ENCODE measurements around the gene HRH2.
"Not testable (repeated sequence)": the region's sequence is repeated elsewhere in the genome, so short reads cannot be mapped to it uniquely, and the experiment has no call there.

Gene HRH2

DNA sequence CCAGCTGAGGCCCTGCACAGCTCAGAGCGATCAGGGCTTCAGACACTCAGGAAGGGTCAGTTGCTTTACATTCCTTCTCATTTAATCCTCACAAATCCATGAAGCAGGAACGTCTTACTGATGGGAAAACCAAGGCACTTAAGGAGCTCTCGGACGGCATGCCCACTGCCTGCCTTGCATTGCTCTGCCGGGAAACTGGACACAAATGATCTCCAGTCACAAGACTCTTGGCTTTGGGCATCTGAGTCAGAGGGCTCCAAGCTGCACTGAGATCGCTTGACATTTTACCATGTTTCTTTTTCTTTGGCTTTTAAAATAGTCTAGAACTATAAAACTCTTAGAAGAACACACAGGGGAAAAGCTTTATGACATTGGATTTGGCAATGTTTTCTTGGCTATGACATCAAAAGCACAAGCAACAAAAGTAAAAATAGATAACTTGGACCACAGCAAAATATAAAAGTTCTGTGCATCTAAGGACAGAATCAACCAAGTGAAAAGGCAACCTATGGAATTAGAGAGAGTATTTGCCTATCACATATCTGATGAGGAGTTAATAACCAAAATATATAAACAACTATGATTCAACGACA lies 43.6 kb upstream of the HRH2 start:
- H3K4me2 ChIP-seq = no peak overlapping the region
- H3K27me3 ChIP-seq (ENCODE audit: insufficient read depth, low read depth) = no peaks in the 10 kb centered on the region
- no peaks in the 10 kb centered on the region for H3K79me2 ChIP-seq (ENCODE audit: insufficient read depth, low read depth)
- H3K27ac ChIP-seq = no peak overlapping the region
- H3K9ac ChIP-seq = no peak overlapping the region
- H3K4me1 ChIP-seq (ENCODE audit: low read depth, poor library complexity, severe bottlenecking) = no peaks in the 10 kb centered on the region
- TF ChIP-seq, protein P1, sequence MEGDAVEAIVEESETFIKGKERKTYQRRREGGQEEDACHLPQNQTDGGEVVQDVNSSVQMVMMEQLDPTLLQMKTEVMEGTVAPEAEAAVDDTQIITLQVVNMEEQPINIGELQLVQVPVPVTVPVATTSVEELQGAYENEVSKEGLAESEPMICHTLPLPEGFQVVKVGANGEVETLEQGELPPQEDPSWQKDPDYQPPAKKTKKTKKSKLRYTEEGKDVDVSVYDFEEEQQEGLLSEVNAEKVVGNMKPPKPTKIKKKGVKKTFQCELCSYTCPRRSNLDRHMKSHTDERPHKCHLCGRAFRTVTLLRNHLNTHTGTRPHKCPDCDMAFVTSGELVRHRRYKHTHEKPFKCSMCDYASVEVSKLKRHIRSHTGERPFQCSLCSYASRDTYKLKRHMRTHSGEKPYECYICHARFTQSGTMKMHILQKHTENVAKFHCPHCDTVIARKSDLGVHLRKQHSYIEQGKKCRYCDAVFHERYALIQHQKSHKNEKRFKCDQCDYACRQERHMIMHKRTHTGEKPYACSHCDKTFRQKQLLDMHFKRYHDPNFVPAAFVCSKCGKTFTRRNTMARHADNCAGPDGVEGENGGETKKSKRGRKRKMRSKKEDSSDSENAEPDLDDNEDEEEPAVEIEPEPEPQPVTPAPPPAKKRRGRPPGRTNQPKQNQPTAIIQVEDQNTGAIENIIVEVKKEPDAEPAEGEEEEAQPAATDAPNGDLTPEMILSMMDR (conservative IDR thresholded peaks at IDR 0.05; ENCODE audit: low read depth, low read length) = no peak
- H4K20me1 ChIP-seq (ENCODE audit: insufficient read depth) = no peaks in the 10 kb centered on the region
- no peak overlapping the region for H2AFZ ChIP-seq (ENCODE audit: low read depth)
- H3K4me3 ChIP-seq (IDR thresholded peaks at IDR 0.05; ENCODE audit: insufficient read depth, low read depth, low read length) = no peak overlapping the region
- H3K36me3 ChIP-seq (ENCODE audit: insufficient read depth) = no peaks in the 10 kb centered on the region

GRCh38 chr5:175614861-175615260 lies 43.0 kb upstream of the HRH2 start:
- Histone ChIP-seq H2AFZ (ENCODE audit: low read depth) (no peak overlapping the region), H4K20me1 (ENCODE audit: insufficient read depth) (no peaks in the 10 kb centered on the region), H3K27ac (no peak overlapping the region), H3K79me2 (ENCODE audit: insufficient read depth, low read depth) (no peaks in the 10 kb centered on the region), H3K4me1 (ENCODE audit: low read depth, poor library complexity, severe bottlenecking) (no peaks in the 10 kb centered on the region), H3K4me2 (no peak overlapping the region), H3K36me3 (ENCODE audit: insufficient read depth) (no peaks in the 10 kb centered on the region), H3K9ac (no peak overlapping the region), H3K4me3 (IDR thresholded peaks at IDR 0.05; ENCODE audit: insufficient read depth, low read depth, low read length) (no peak overlapping the region), H3K27me3 (ENCODE audit: insufficient read depth, low read depth) (no peaks in the 10 kb centered on the region)
- TF ChIP-seq, protein P1 (conservative IDR thresholded peaks at IDR 0.05; ENCODE audit: low read depth, low read length) = no peak

DNA sequence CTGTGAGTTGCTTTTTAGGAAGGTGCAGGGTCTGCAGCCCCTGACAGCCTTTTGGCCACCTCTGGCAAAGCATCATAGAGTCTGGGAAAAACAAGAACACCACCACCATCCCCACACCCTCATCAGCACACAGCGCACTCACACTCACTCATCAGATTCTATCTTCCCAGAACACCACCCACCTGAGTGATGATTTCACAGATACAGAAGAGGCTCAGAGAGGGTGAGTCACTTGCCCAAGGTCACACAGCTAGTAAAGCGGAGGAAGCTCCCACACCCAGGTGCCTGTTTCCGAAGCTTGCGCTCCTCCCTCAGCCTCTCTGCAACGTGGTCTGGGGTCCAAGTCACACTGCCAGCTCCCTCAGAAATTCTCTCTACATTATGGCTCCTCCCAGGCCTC lies 41.8 kb upstream of the HRH2 start:
- Histone ChIP-seq H3K79me2 (ENCODE audit: insufficient read depth, low read depth) (no peaks in the 10 kb centered on the region), H3K27me3 (ENCODE audit: insufficient read depth, low read depth) (no peaks in the 10 kb centered on the region), H3K9ac (no peak overlapping the region), H3K4me1 (ENCODE audit: low read depth, poor library complexity, severe bottlenecking) (no peaks in the 10 kb centered on the region), H3K27ac (no peak overlapping the region), H3K36me3 (ENCODE audit: insufficient read depth) (no peaks in the 10 kb centered on the region), H3K4me3 (IDR thresholded peaks at IDR 0.05; ENCODE audit: insufficient read depth, low read depth, low read length) (no peak overlapping the region), H3K4me2 (no peak overlapping the region), H2AFZ (ENCODE audit: low read depth) (no peak overlapping the region), H4K20me1 (ENCODE audit: insufficient read depth) (no peaks in the 10 kb centered on the region)
- TF ChIP-seq, protein P1 (conservative IDR thresholded peaks at IDR 0.05; ENCODE audit: low read depth, low read length) = no peak

GRCh38 chr5:175616527-175616926 lies 41.3 kb upstream of the HRH2 start:
- H3K9ac ChIP-seq; H3K4me3 ChIP-seq (IDR thresholded peaks at IDR 0.05; ENCODE audit: insufficient read depth, low read depth, low read length); H3K36me3 ChIP-seq (ENCODE audit: insufficient read depth); H3K27ac ChIP-seq; H3K79me2 ChIP-seq (ENCODE audit: insufficient read depth, low read depth); H2AFZ ChIP-seq (ENCODE audit: low read depth); H3K4me2 ChIP-seq; H3K4me1 ChIP-seq (ENCODE audit: low read depth, poor library complexity, severe bottlenecking); H3K27me3 ChIP-seq (ENCODE audit: insufficient read depth, low read depth); H4K20me1 ChIP-seq (ENCODE audit: insufficient read depth): not testable (repeated sequence)

DNA sequence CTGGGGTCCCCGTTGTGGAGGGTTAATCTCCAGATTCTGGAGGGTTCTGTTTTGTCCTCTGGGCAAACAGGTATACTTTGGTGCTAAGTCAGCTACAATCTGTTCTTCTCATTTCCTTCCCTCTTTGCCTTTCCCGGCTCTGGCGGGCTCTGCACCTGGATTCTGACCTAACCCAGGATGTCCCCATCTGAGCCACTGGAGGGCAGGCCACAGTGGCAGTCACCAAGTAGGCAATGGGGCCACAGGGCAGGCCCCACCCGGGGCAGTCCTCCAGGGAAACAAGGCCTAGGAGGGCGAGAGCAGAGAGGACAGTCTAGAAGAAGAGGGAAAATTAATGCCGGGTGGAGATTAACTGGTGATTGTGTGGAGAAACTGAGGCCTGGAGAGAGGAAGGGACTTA lies 40.4 kb upstream of the HRH2 start:
- no peak overlapping the region for H3K4me2 ChIP-seq
- H3K36me3 ChIP-seq (ENCODE audit: insufficient read depth) = no peaks in the 10 kb centered on the region
- H3K4me3 ChIP-seq (IDR thresholded peaks at IDR 0.05; ENCODE audit: insufficient read depth, low read depth, low read length) = no peak overlapping the region
- H3K79me2 ChIP-seq (ENCODE audit: insufficient read depth, low read depth) = no peaks in the 10 kb centered on the region
- no peaks in the 10 kb centered on the region for H3K27me3 ChIP-seq (ENCODE audit: insufficient read depth, low read depth)
- no peaks in the 10 kb centered on the region for H4K20me1 ChIP-seq (ENCODE audit: insufficient read depth)
- H3K4me1 ChIP-seq (ENCODE audit: low read depth, poor library complexity, severe bottlenecking) = no peaks in the 10 kb centered on the region
- TF ChIP-seq, protein P1 (conservative IDR thresholded peaks at IDR 0.05; ENCODE audit: low read depth, low read length) = no peak
- H3K27ac ChIP-seq = no peak overlapping the region
- H3K9ac ChIP-seq = no peak overlapping the region
- no peak overlapping the region for H2AFZ ChIP-seq (ENCODE audit: low read depth)
